Left lobe of liver (tissue), 2 donors: ENCODE measurements around the gene USP17L12. TPM values are rescaled to one million over a fixed set of nuclear protein-coding genes. Genes with fewer than 3 reads are reported as not detected.
"Not testable (repeated sequence)": the region's sequence is repeated elsewhere in the genome, so short reads cannot be mapped to it uniquely, and the experiment has no call there.

Experiments
- ATAC-seq: fragments of 200-7000 bp; cut with Tn5 transposase; one replicate; pipeline ENCODE4 v1.9.1; 2020; ENCODE audit warnings: mild to moderate bottlenecking, moderate library complexity
- DNase-seq: peaks from one replicate; pipeline ENCODE4 v3.0.0-alpha.2; 2020; ENCODE audit warnings: low spot score
- total RNA-seq: library from RNA; stranded (reverse); gene quantifications from one replicate; pipeline ENCODE4 v1.2.1, GENCODE V29; 2021
- donor health status: DM: no; HTN: no; CAD: no; lungs with moderate emphysema.
- donor health status: DM: no; HTN: yes; CAD: no.

The USP17L12 gene, protein sequence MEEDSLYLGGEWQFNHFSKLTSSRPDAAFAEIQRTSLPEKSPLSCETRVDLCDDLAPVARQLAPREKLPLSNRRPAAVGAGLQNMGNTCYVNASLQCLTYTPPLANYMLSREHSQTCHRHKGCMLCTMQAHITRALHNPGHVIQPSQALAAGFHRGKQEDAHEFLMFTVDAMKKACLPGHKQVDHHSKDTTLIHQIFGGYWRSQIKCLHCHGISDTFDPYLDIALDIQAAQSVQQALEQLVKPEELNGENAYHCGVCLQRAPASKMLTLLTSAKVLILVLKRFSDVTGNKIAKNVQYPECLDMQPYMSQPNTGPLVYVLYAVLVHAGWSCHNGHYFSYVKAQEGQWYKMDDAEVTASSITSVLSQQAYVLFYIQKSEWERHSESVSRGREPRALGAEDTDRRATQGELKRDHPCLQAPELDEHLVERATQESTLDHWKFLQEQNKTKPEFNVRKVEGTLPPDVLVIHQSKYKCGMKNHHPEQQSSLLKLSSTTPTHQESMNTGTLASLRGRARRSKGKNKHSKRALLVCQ
- total RNA-seq, result not detected

GRCh38 chr4:9219852-9220251 lies at the start of gene USP17L12:
USP17L12 (plus strand) TSS chr4:9220152; CDS start chr4:9220152, 0 bp downstream.
- ATAC-seq, DNase-seq: not testable (repeated sequence)

GRCh38 chr4:9210357-9210756 lies 9.6 kb upstream of the USP17L12 start, which contains the start of gene USP17L10:
USP17L10 (plus strand) TSS chr4:9210657; CDS start chr4:9210657, 0 bp downstream.
- not testable (repeated sequence) for ATAC-seq, DNase-seq

DNA sequence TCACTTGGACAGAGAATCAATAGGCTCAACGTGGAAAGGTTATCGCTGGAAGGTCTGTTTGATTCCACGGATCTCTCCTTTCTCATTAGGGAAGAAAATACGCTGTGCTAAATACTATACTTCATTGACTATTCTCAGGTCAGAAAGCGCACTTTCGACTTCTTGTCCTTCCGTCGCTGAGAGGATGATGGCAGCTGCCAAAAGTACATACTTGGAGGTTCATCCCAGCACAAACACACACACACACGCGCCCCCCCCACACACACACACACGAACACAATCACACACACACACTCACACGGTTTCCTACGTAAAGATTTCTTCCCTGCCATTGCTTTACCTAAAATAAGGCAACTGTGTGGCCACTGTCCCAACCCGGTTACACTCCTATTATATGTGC lies 5.3 kb upstream of the USP17L12 start:
- DNase-seq, result peak; percentile 6
- not testable (repeated sequence) for ATAC-seq

DNA sequence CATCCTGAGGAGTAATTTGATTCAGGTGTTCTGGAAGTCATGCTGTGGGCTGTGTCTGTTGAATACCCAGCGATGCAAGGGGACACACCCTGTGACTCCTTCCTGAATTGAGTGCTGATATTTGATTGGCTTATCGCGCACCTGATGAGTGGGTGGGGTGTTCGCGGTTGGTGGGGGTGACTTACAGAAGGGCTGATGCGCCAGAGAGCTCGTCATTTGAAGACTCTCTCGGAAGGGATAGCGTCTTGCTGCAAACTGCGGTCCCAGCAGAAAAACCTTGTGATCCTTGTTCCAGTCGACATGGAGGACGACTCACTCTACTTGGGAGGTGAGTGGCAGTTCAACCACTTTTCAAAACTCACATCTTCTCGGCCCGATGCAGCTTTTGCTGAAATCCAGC lies 4.8 kb upstream of the USP17L12 start, which contains the start of gene USP17L11:
TSS of gene USP17L11 (plus strand) at position 301 of the 400 bp plus-strand sequence. CDS start at position 301, 0 bp downstream.
- not testable (repeated sequence) for DNase-seq, ATAC-seq

DNA sequence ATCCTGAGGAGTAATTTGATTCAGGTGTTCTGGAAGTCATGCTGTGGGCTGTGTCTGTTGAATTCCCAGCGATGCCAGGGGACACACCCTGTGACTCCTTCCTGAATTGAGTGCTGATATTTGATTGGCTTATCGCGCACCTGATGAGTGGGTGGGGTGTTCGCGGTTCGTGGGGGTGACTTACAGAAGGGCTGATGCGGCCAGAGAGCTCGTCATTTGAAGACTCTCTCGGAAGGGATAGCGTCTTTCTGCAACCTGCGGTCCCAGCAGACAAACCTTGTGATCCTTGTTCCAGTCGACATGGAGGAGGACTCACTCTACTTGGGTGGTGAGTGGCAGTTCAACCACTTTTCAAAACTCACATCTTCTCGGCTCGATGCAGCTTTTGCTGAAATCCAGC lies 4.6 kb downstream of the USP17L12 start, which contains the start of gene USP17L13:
TSS of gene USP17L13 (plus strand) at position 301 of the 400 bp plus-strand sequence. CDS start at position 301, 0 bp downstream.
- ATAC-seq, DNase-seq: not testable (repeated sequence)

DNA sequence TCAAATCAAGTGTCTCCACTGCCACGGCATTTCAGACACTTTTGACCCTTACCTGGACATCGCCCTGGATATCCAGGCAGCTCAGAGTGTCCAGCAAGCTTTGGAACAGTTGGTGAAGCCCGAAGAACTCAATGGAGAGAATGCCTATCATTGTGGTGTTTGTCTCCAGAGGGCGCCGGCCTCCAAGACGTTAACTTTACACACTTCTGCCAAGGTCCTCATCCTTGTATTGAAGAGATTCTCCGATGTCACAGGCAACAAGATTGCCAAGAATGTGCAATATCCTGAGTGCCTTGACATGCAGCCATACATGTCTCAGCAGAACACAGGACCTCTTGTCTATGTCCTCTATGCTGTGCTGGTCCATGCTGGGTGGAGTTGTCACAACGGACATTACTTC lies 10.3 kb downstream of the USP17L12 start:
- not testable (repeated sequence) for DNase-seq, ATAC-seq

DNA sequence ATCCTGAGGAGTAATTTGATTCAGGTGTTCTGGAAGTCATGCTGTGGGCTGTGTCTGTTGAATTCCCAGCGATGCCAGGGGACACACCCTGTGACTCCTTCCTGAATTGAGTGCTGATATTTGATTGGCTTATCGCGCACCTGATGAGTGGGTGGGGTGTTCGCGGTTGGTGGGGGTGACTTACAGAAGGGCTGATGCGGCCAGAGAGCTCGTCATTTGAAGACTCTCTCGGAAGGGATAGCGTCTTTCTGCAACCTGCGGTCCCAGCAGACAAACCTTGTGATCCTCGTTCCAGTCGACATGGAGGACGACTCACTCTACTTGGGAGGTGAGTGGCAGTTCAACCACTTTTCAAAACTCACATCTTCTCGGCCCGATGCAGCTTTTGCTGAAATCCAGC lies 14.1 kb downstream of the USP17L12 start, which contains the start of gene USP17L15:
TSS of gene USP17L15 (plus strand) at position 301 of the 400 bp plus-strand sequence. CDS start at position 301, 0 bp downstream.
- not testable (repeated sequence) for ATAC-seq, DNase-seq

- ATAC-seq, DNase-seq: not testable (repeated sequence)
These were observed 18.5 kb downstream of the USP17L12 start for GRCh38 chr4:9238461-9238860.

DNA sequence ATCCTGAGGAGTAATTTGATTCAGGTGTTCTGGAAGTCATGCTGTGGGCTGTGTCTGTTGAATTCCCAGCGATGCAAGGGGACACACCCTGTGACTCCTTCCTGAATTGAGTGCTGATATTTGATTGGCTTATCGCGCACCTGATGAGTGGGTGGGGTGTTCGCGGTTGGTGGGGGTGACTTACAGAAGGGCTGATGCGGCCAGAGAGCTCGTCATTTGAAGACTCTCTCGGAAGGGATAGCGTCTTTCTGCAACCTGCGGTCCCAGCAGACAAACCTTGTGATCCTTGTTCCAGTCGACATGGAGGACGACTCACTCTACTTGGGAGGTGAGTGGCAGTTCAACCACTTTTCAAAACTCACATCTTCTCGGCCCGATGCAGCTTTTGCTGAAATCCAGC lies 23.6 kb downstream of the USP17L12 start, which contains the start of gene USP17L17:
TSS of gene USP17L17 (plus strand) at position 301 of the 400 bp plus-strand sequence. CDS start at position 301, 0 bp downstream.
- not testable (repeated sequence) for ATAC-seq, DNase-seq

DNA sequence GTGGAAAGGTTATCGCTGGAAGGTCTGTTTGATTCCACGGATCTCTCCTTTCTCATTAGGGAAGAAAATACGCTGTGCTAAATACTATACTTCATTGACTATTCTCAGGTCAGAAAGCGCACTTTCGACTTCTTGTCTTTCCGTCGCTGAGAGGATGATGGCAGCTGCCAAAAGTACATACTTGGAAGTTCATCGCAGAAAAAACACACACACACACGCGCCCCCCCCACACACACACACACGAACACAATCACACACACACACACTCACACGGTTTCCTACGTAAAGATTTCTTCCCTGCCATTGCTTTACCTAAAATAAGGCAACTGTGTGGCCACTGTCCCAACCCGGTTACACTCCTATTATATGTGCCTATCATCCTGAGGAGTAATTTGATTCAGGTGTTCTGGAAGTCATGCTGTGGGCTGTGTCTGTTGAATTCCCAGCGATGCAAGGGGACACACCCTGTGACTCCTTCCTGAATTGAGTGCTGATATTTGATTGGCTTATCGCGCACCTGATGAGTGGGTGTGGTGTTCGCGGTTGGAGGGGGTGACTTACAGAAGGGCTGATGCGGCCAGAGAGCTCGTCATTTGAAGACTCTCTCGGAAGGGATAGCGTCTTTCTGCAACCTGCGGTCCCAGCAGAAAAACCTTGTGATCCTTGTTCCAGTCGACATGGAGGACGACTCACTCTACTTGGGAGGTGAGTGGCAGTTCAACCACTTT lies 28.2 kb downstream of the USP17L12 start, which contains the start of gene USP17L18:
TSS of gene USP17L18 (plus strand) at position 678 of the 728 bp plus-strand sequence. CDS start at position 678, 0 bp downstream.
- not testable (repeated sequence) for ATAC-seq
- DNase-seq, result peak; percentile 47

- DNase-seq, ATAC-seq: not testable (repeated sequence)
These were observed 33.1 kb downstream of the USP17L12 start, which contains the start of gene USP17L19 for GRCh38 chr4:9253078-9253477. USP17L19 (plus strand) TSS chr4:9253378; CDS start chr4:9253378, 0 bp downstream.

- ATAC-seq, DNase-seq: not testable (repeated sequence)
These were observed 37.9 kb downstream of the USP17L12 start, which contains the start of gene USP17L20 for GRCh38 chr4:9257824-9258223. USP17L20 (plus strand) TSS chr4:9258124; CDS start chr4:9258124, 0 bp downstream.

DNA sequence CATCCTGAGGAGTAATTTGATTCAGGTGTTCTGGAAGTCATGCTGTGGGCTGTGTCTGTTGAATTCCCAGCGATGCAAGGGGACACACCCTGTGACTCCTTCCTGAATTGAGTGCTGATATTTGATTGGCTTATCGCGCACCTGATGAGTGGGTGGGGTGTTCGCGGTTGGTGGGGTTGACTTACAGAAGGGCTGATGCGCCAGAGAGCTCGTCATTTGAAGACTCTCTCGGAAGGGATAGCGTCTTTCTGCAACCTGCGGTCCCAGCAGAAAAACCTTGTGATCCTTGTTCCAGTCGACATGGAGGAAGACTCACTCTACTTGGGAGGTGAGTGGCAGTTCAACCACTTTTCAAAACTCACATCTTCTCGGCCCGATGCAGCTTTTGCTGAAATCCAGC lies 42.6 kb downstream of the USP17L12 start, which contains the start of gene USP17L21:
TSS of gene USP17L21 (plus strand) at position 301 of the 400 bp plus-strand sequence. CDS start at position 301, 0 bp downstream.
- DNase-seq, ATAC-seq: not testable (repeated sequence)

DNA sequence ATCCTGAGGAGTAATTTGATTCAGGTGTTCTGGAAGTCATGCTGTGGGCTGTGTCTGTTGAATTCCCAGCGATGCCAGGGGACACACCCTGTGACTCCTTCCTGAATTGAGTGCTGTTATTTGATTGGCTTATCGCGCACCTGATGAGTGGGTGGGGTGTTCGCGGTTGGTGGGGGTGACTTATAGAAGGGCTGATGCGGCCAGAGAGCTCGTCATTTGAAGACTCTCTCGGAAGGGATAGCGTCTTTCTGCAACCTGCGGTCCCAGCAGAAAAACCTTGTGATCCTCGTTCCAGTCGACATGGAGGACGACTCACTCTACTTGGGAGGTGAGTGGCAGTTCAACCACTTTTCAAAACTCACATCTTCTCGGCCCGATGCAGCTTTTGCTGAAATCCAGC lies 47.4 kb downstream of the USP17L12 start, which contains the start of gene USP17L22:
TSS of gene USP17L22 (plus strand) at position 301 of the 400 bp plus-strand sequence. CDS start at position 301, 0 bp downstream.
- not testable (repeated sequence) for ATAC-seq, DNase-seq

Other genes starting within 250 kb of the USP17L12 start
- not detected for gene FAM90A26, start 49.7 kb upstream of the USP17L12 start, total RNA-seq
- gene USP17L10, start 9.5 kb upstream of the USP17L12 start, total RNA-seq, result not detected
- not detected for gene USP17L11, start 4.7 kb upstream of the USP17L12 start, total RNA-seq
- not detected for gene USP17L13, start 4.7 kb downstream of the USP17L12 start, total RNA-seq
- not detected for gene USP17L15, start 14.2 kb downstream of the USP17L12 start, total RNA-seq
- gene USP17L17, start 23.7 kb downstream of the USP17L12 start, total RNA-seq, result not detected
- not detected for gene USP17L18, start 28.5 kb downstream of the USP17L12 start, total RNA-seq
- not detected for gene USP17L19, start 33.2 kb downstream of the USP17L12 start, total RNA-seq
- not detected for gene USP17L20, start 38.0 kb downstream of the USP17L12 start, total RNA-seq
- not detected for gene USP17L21, start 42.7 kb downstream of the USP17L12 start, total RNA-seq
- gene USP17L22, start 47.5 kb downstream of the USP17L12 start, total RNA-seq, result not detected
- not detected for gene USP17L24, start 105.0 kb downstream of the USP17L12 start, total RNA-seq
- not detected for gene USP17L25, start 109.8 kb downstream of the USP17L12 start, total RNA-seq
- gene USP17L26, start 114.5 kb downstream of the USP17L12 start, total RNA-seq, result not detected
- gene USP17L5, start 119.3 kb downstream of the USP17L12 start, total RNA-seq, result not detected
- not detected for gene USP17L27, start 124.0 kb downstream of the USP17L12 start, total RNA-seq
- not detected for gene USP17L28, start 128.7 kb downstream of the USP17L12 start, total RNA-seq
- not detected for gene USP17L29, start 133.5 kb downstream of the USP17L12 start, total RNA-seq
- gene USP17L30, start 143.0 kb downstream of the USP17L12 start, total RNA-seq, result not detected
- not detected for gene DEFB131A, start 224.3 kb downstream of the USP17L12 start, total RNA-seq